Measurements from ENCODE around the gene OGFOD1.
A peak's percentile ranks its signal among the peaks of the same experiment; 100 is the strongest.
"Not testable (repeated sequence)": the region's sequence is repeated elsewhere in the genome, so short reads cannot be mapped to it uniquely, and the experiment has no call there.

The OGFOD1 gene

GRCh38 chr16:56479469-56479868, 28.1 kb downstream of the OGFOD1 start:
- no peak for DNase-seq (ENCODE audit: low read depth in 2 of 2)

GRCh38 chr16:56480776-56481467, 29.6 kb downstream of the OGFOD1 start:
- no peak for DNase-seq (ENCODE audit: low read depth in 2 of 2)

GRCh38 chr16:56481468-56482122, 30.2 kb downstream of the OGFOD1 start:
- DNase-seq (ENCODE audit: low read depth in 2 of 2) = no peak

GRCh38 chr16:56482683-56483236, 31.4 kb downstream of the OGFOD1 start:
- DNase-seq (ENCODE audit: low read depth in 2 of 2) = no peak

GRCh38 chr16:56483394-56483793, 32.0 kb downstream of the OGFOD1 start:
- no peak for DNase-seq (ENCODE audit: low read depth in 2 of 2)

- no peak for DNase-seq (ENCODE audit: low read depth in 2 of 2)
These were observed 36.7 kb downstream of the OGFOD1 start for GRCh38 chr16:56488035-56488434.

GRCh38 chr16:56488868-56489267, 37.5 kb downstream of the OGFOD1 start:
- DNase-seq (ENCODE audit: low read depth in 2 of 2) = not testable (repeated sequence)

- DNase-seq (ENCODE audit: low read depth in 2 of 2) = no peak
These were observed 40.4 kb downstream of the OGFOD1 start for GRCh38 chr16:56491657-56492261.

- DNase-seq (ENCODE audit: low read depth in 2 of 2) = no peak
These were observed 41.8 kb downstream of the OGFOD1 start for GRCh38 chr16:56493126-56493525.

- DNase-seq (ENCODE audit: low read depth in 2 of 2) = no peak
These were observed 42.5 kb downstream of the OGFOD1 start for GRCh38 chr16:56493815-56494214.

GRCh38 chr16:56505181-56505580, 53.8 kb downstream of the OGFOD1 start:
- DNase-seq (ENCODE audit: low read depth in 2 of 2) = no peak

- DNase-seq (ENCODE audit: low read depth in 2 of 2) = no peak
These were observed 55.6 kb downstream of the OGFOD1 start for GRCh38 chr16:56506941-56507340.

- no peak for DNase-seq (ENCODE audit: low read depth in 2 of 2)
These were observed 59.2 kb downstream of the OGFOD1 start for GRCh38 chr16:56510544-56510943.

- DNase-seq (ENCODE audit: low read depth in 2 of 2) = no peak
These were observed 60.7 kb downstream of the OGFOD1 start for GRCh38 chr16:56512025-56512424.

GRCh38 chr16:56513091-56513490, 61.7 kb downstream of the OGFOD1 start:
- DNase-seq (ENCODE audit: low read depth in 2 of 2) = no peak

- DNase-seq (ENCODE audit: low read depth in 2 of 2) = peak in 1 of 2 donors; percentile 16
These were observed 62.6 kb downstream of the OGFOD1 start for GRCh38 chr16:56513972-56514371.

GRCh38 chr16:56514845-56515244, 63.5 kb downstream of the OGFOD1 start:
- DNase-seq (ENCODE audit: low read depth in 2 of 2) = no peak

GRCh38 chr16:56515665-56516064, 64.3 kb downstream of the OGFOD1 start:
- DNase-seq (ENCODE audit: low read depth in 2 of 2) = no peak

GRCh38 chr16:56517206-56517605, 65.9 kb downstream of the OGFOD1 start:
- DNase-seq (ENCODE audit: low read depth in 2 of 2) = no peak

GRCh38 chr16:56518425-56518824, 67.1 kb downstream of the OGFOD1 start:
- no peak for DNase-seq (ENCODE audit: low read depth in 2 of 2)

- DNase-seq (ENCODE audit: low read depth in 2 of 2) = peak; percentile 85 to 87
These were observed 68.3 kb downstream of the OGFOD1 start, which contains the start of gene BBS2 for GRCh38 chr16:56519459-56520250. BBS2 (minus strand) TSS chr16:56520024; CDS start chr16:56519862, 162 bp downstream.

- no peak for DNase-seq (ENCODE audit: low read depth in 2 of 2)
These were observed 68.9 kb downstream of the OGFOD1 start for GRCh38 chr16:56520251-56520577.
